Measurements from ENCODE around the gene CORT.
"Not testable (repeated sequence)": the region's sequence is repeated elsewhere in the genome, so short reads cannot be mapped to it uniquely, and the experiment has no call there.

The CORT gene

DNA sequence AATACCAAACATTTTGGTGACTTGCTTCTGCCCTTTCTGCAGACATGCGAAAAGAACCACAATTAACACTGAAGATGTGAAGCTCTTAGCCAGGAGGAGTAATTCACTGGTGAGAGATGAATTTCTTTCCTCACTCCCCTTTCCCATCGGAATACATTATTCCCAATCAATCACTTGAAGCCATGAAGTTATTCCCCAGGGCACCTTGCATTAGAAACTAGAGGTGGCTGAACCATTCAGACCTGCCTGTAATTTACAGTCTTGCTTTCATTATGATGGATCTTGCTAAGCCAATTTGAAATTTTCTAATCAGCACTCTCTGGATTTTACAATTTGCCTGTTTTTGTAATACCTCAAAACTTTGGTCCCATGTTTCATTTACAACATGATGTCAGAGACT is 9.5 kb upstream of the CORT start:
- DNase-seq: no peak

DNA sequence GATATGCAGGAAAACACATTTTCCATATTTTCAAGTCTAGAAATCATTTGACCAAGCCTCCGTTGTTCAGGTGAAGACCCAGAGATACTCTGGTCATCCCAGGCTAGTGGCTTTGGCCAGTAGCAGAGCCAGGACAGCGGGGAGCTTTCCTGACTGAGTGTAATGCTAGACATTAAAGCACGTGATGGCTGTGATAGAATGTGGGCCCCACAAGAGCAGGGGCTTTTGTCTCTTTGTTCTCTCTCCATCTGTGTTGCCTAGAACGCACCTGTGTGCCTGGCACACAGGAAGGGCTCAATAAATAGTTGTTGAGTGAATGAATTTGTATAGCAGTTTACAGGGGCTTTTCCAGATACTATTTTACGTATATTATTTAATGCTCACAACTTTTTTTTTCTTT is 9.0 kb upstream of the CORT start:
- no peak for DNase-seq

DNA sequence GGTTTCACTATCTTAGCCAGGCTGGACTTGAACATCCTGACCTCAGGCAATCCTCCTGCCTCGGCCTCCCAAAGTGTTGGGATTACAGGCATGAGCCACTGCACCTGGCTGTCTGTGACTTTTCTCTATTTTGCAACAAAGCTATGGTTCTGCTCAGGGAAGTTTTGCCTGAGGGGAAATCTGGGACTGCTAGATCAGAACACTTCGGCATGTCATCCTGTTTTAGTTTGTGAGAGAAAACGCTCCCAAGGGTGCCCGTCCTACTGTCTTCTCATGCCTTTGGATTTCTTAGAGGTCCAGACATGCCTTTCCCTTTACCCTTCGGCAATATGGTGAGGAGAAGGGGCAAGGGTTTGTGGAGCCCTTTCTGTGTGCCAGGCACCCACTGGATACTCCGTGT is 5.6 kb upstream of the CORT start:
- no peak for DNase-seq

DNA sequence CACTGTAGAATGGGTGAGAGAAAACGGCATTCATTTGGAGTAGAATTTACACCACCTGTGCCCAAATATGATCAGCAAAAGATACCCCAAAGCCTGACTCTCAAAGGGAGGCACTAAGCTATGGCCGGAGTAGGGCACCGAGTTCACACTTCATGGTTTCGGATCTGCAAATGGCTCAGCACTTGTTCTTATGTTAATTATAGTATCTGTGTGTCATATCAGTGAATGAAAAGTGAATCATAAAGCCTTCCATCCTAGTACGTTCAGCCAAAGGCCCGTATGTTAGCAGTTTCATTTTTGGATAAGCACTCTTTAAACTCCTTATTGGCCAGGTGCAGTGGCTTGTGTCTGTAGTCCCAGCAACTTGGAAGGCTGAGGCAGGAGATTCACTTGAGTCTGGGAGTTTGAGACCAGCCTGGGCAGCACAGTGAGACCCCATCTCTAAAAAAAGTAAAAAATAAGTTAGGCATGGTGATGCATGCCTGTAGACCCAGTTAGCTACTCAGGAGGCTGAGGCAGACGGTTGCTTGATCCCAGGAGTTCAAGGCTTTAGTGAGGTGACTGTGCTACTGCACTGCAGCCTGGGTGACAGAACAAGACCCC is 4.9 kb upstream of the CORT start:
- no peak for DNase-seq

DNA sequence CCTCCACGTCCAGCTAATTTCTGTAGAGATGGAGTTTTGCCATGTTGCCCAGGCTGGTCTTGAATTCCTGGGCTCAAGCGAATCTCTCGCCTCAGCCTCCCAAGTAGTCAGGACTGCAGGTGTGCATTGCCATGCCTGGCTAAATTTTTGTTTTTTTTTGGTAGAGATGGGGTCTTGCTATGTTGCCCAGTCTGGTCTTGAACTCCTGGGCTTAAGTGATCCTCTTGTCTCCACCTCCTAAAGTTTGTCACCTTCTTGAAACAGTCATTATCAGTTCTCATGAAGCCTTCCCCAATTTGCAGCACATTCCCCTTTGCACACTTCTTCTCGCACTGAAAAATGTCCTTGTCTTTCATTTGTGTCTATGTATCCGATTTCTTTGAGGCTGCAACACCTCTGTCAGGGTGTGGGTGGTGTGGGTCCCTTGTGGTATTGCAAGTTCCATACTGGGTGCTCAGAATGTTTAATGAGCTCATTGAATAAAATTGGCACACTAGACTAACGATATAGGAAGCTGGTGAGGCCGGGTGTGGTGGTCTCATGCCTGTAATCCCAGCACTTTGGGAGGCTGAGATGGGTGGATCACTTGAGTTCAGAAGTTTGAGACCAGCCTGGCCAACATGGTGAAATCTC is 2.9 kb upstream of the CORT start:
- DNase-seq: no peak

DNA sequence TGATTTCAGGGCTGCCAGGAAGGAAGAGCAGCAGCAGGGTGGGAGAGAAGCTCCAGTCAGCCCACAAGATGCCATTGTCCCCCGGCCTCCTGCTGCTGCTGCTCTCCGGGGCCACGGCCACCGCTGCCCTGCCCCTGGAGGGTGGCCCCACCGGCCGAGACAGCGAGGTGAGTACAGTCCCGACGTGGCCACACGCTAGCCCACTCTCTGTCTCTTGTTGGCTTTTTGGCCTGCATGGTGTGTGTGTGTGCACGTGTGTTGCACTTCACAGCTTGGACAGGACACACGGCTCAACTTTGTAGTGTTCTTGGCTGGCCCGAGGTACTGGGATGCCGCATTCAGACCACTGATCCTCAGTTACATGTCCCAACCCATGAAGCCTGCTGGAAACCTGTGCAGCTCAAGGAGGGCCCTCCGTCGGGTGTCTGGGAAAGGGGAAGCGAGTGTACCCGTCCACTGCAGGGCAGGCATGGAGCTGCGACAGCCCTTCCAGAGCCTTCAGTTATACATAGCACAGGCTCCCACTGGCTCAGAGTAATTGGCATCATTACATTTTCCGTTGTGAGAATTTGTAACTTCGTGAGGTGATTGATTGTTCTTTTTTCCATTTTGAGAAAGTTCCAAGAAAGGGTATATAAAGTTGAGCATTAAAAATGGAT is 454 bp downstream of the CORT start:
- no peak for DNase-seq

DNA sequence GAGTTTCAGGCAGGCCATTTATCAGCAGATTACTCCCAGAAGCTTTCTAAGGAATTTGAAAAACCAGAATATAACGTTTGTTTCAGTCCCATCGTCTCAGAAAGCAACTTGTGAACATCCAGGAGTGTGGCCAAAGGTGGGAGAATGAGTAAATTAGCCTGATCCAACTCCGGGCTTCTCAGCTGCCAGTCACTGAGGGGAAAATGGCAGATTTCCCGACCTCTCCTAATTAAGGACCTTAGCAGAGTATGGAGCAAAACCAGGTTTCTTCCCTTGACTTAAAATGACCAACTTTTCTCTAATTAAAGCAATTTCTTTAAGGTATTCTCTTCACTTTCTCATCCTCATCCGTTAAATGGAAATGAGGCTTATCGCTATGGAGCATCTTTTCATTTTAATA is 1.0 kb downstream of the CORT start:
- no peak for DNase-seq

DNA sequence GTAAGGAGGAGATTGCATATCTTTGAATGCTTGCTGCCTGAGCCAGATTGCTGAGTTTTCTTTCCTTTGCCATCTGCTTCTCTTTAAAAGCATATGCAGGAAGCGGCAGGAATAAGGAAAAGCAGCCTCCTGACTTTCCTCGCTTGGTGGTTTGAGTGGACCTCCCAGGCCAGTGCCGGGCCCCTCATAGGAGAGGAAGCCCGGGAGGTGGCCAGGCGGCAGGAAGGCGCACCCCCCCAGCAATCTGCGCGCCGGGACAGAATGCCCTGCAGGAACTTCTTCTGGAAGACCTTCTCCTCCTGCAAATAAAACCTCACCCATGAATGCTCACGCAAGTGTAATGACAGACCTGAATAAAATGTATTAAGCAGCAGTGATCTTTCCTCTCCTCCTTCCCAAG is 1.5 kb downstream of the CORT start:
- no peak for DNase-seq

DNA sequence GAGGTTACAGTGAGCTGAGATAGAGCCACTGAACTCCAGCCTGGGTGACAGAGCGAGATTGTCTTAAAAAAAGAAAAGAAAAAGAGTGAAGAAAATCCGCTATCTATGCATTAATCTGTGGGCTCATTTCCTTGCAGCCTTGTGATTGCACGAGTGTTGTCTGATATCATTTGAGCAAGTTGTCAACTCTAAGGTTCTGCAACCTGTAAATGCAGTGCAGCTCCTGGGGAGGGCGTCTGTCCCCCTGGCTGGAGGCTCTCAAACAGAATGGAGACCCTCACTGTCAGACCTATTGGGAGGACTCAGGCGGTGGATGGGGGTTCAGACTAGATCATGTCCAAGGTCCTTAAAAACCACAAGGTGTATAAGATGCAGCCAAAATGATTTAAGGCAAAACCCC is 6.2 kb downstream of the CORT start:
- DNase-seq: no peak

DNA sequence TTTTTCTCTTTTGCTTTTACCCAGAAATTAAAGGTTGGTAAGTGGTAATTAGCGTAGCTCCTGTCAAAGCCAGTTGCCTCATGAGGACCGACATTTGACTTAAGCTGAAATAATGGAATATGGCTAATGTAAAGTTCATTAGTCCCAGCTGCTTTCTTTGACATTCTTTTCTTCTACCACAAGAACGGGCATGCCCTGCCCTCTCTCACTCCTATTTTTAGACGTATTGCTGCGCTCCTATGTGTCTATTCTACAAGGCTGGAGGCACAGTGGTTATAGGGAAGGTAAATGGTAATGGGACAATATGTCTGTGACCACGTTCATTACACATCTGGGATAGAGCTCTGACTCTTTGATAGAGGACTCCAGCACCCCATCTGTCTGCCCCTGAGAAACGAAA is 6.8 kb downstream of the CORT start:
- DNase-seq: no peak

DNA sequence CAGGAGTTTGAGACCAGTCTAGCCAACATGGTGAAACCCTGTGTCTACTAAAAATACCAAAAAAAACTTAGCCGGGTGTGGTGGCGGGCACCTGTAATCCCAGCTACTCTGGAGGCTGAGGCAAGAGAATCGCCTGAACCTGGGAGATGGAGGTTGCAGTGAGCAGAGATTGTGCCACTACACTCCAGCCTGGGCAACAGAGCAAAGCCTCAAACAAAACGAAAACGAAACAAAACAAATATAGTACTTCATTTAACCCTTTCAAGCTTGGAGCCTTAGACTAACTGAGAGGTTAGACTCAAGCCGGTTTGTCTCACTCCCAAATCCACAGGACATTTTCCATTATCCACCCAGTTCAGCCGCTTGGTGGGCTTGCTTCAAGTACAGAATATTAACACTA is 7.6 kb downstream of the CORT start:
- DNase-seq: not testable (repeated sequence)

DNA sequence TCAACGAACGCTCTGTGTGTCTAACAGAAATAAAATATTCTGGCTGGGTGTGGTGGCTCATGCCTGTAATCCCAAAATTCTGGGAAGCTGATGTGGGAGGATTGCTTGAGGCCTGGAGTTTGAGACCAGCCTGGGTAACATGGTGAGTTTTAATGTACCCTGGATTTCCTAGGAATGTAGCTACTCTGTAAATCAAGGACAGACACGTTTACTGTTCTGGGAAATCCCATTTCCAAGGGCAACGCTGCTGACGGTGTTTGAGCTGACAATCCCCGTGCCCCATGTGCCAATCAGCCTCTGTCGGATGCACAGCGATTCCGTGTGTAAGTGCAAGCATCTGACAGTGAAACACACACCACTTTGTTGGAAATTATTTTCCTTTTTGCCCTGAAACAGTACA is 8.0 kb downstream of the CORT start:
- no peak for DNase-seq

DNA sequence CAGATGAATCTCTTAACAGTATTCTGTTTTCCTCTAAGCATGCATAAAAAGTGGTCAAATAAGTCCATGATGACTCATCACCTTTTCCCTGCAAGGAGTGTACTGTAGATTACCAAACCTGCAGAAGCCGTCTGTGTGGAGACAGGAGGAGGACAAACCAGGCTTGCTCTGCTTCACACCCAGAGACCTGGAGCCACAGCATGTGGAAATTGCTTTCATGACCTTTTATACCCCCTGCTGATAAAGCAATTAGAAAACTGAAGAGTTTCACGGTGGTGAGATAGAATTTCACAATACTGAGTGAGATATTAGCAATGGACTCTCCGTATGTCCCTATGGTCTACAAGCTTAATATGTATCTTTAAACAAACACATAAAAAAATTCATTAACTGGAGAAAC is 9.4 kb downstream of the CORT start:
- DNase-seq: no peak

DNA sequence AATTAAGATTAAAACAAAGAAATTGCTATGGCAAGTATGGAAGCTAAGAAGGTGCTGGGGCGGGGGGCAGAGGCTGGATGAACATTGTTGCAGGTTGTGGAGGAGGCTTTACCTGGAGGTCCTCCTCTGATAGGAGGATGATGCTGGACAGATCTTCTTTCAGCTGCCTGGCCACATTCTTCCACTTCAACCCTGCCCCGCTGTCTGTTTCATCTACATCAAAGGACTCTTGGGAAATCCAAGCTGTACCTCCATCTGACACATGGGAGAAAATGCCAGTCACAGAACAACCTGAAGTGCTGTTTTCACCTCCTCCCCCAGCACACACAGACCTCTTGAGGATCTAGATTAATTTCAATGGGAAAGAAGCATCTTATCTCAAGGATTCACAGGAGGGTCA is 17.2 kb downstream of the CORT start:
- no peak for DNase-seq

DNA sequence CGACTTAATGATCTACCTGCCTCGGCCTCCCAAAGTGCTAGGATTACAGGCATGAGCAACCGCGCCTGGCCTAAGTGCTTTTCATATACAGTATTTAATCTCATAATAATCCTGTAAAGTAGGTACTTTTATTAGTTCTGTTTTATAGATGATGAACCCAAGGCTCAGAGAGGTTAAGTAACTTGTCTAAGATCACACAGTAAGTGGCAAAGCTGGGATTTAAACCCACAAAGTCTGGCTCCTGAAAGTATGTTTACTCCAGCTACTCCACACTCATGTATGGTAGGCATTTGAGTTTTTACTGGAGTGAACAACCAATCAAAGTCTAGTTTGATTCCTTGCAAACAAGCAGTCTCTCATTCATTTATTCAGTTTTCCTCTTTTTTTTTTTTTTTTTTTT is 20.2 kb downstream of the CORT start:
- DNase-seq: no peak

DNA sequence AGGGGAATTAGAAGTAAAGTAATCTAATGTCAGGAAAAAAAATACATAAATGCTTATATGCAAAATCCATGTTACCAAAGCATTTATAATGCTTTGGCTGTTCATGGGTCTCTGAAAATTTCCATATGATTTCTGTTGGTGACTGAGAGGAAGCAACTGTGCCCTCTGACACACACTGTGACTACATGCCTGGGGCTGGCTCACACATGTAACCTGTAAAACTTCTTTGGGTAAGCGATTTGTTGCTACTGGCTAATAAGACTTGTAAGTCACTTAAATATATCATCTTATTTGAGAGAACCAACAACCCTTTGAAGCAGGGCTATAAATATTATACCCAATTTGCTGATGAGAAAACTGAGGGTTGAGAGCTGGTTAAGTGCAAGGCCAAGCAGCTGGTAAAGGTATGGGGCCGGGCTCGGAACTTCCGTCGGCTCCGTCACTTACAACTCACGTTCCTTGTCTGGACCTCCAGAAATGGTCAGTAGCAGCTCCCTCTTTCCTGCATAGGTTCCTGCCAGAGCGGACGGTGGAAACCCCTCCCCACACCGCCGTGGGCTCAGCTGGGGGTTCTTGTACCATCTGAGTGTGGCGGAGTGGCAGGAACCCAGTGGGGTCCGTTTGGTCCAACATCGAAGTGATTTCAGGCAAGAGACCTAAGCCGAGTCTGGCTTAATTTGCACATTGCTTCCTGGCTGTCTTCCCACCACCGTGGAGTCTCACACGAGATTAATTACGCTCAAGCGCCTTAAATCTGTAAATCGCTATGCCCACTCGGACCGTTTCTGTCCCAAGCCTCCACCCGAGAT is 21.8 kb downstream of the CORT start:
- DNase-seq: no peak

DNA sequence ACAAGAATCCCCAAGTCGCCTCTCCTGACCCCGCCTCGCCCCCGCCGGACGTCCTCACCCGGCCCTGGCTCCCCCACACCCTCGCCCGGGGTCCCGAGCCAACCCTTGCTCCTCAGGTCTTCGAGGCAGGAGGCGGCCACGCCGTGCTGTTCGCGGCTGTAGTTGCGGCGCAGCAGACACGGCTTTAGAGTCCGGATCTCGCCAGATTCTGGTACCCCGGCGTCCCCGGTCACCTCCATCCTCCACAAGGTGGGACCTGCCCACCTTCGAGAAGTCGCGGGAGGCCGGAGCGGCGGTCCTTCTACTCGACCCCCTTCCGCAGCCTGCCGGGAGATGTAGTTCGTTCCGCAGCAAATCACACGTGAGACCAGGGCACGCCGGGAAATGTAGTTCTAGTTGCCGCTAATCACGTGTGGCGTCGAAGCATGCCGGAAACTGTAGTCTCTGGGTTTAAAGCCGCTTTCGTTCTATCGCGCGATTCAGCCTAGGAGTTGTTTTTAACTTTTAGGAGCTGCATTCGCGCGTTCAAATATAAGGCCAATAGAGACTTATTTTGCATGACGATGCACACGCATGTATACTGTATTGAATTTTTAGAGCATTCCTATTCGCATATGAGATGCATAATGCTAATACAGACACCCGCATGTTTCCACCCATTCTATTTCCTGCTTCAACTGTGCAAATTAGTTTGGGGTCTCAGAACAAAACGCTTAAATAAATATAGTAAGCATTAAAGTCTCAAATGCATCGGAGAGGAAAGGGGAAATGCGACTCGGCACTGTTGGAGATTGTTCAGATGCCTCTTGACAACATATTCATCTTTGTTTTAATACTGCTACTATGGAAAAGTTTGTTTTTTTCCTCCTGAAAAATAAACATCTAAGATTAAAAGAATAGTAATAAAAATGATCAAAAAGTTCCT is 22.7 kb downstream of the CORT start, which contains the start of gene DFFA:
TSS of gene DFFA (minus strand) at position 310 of the 925 bp plus-strand sequence. CDS start at position 239, 71 bp downstream.
- peak; percentile 81 for DNase-seq

DNA sequence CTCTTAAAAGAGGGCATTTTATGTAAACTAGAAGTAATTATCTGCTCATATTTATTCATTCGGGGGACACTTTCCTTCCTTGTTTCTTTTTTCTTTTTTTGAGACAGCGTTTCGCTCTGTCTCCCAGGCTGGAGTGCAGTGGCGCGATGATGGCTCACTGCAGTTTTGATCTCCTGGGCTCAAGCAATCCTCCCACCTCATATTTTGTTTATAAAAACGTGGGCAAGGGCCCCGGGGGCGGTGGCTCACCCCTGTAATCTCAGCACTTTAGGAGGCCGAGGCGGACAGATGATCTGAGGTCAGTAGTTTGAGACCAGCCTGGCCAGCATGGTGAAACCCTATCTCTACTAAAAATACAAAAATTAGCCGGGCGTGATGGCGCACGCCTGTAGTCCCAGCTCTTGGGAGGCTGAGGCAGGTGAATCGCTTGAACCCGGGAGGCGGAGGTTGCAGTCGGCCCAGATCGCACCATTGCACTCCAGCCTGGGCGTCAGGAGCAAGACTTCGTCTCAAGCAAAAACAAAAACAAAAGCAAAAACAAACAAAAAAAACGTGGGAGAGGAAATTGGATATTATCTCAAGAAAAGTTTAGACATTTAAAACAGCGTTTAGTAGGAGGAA is 23.4 kb downstream of the CORT start:
- DNase-seq: no peak

DNA sequence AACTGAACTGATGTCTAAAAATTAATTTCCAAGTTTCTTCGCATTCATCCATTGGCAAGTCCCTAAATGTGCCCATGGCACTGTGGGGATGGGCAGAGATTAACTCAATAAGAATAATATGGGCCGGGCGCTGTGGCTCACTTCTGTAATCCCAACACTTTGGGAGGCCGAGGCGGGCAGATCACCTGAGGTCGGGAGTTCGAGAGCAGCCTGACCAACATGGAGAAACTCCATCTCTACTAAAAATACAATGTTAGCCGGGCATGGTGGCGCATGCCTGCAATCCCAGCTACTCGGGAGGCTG is 24.4 kb downstream of the CORT start:
- DNase-seq: not testable (repeated sequence)

DNA sequence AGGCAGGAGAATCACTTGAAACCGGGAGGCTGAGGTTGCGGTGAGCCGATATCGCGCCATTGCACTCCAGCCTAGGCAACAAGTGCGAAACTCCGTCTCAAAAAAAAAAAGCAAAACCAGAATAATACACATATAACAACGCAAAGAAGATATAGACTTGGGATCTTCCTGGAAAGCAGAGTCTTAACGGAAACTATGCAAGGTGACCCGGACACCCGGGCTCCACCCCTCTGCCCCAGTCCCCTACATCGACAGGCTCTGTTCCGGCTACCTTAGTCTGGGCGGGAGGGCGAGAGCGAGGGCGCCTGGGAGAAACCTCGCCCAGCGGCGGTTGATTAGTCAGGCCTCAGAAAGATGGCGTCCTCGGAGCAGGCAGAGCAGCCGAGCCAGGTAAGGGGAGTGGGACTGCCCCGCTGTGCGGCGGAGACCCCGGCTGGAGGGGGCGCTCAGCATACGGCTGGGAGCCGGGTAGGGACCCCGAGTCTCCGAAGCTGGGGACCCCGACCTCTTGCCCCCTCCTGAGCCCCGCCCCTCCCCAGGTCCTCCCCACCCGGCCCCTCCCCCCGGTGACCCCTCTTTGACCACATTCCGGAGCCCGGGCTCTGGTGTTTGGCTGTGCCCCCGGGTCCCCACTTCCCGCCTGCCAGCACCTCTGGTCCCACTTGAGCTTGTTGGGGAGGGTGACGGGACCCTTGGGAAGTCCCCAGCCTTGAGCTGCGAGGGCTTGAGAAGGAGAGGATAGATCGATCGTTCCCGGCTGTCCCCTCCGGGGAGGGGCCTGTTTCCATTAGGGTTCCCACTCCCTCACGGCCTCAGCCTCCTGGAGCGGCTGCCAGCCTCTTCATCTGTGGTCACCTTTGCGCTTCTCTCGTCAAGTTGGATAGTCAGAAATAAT is 25.0 kb downstream of the CORT start, which contains the start of gene PEX14:
TSS of gene PEX14 (plus strand) at position 338 of the 895 bp plus-strand sequence. CDS start at position 355, 17 bp downstream.
- DNase-seq: peak; percentile 73

DNA sequence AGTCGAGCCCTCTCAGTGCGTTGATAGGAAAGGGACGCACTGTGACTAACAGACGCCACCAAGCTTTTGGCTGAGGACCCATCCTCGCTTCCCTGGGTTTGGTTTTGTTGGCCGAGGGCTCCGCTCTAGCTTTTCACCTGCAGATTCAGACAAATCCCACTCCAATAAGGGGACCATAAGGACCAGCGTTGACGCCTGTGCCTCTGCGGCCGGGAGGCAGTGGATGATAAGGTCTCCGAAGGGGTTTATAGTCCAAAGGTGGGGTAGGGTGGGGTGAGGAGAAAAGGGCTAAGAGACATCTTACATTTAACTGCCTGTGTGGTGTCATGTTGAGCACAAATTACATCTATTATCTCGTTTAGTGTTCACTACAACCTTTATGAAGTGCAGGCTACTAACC is 25.7 kb downstream of the CORT start:
- DNase-seq: no peak

Data from NCI-H187 treated with DMSO at 0.1 percent for 48 hours (cell line).